DMS53 treated with DMSO at 0.1 percent for 48 hours (cell line): ENCODE measurements around the gene EDNRA.
A peak's percentile ranks its signal among the peaks of the same experiment; 100 is the strongest.

Experiments used
- DNase-seq: peaks from one replicate; lab custom pipeline; 2025; ENCODE audit not compliant: unreplicated experiment; lab: John Stamatoyannopoulos, UW

The EDNRA gene

DNA sequence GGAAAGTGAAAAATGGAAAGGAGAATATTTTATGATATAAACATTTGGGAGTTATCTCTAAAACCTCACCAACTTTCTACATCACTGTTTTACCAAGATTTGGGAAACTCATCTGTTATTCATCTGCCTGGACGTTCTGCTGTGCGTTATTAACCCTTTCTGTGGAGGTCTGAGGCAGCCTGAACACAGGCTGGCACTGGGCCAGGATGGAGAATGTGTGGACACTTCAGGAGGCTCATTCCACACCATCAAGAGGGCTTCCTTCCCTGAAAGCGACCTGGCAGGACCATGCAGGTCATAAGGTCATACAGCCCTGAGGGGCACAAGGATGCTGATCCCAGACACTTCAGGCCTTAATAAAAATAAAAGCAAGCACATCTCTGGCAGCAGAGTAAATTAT, 105.1 kb downstream of the EDNRA start:
- DNase-seq = no peak

DNA sequence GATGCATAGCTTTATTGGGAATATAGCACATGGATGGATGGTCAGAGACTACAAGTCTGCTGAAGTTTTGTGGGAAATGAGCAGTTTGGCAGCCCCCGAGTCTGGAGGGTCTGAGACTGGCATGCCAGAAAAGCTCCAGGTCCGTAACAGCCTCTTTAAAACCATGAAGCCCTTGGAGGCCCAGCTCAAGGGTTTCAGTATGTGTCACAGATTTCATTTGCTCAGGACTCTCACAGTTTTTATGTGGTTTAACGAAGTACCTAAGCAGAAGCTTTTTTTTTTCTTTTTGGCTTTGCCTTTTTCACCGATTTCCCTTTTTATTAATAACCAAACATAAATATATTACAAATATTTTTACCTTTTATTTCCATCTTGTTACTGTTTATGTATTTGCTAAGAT, 105.7 kb downstream of the EDNRA start:
- no peak for DNase-seq

DNA sequence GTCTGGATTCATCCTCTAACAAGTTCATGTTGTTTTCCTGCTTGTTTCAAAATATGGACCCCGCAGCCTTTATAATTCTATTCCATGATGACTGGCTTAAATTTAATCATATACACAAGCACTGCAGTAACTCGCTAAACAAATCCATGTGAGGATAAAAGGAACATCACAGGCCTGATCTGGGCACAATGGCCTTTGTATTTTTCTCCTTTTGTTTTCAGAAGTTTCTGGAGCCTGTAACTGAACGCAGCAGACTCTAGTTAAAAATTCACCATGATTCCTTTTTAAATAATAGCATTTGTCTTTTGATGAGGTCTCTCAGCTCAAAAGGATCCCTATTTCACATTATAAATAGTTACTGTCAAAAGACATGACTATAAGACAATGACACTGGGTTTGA, 106.1 kb downstream of the EDNRA start:
- no peak for DNase-seq

DNA sequence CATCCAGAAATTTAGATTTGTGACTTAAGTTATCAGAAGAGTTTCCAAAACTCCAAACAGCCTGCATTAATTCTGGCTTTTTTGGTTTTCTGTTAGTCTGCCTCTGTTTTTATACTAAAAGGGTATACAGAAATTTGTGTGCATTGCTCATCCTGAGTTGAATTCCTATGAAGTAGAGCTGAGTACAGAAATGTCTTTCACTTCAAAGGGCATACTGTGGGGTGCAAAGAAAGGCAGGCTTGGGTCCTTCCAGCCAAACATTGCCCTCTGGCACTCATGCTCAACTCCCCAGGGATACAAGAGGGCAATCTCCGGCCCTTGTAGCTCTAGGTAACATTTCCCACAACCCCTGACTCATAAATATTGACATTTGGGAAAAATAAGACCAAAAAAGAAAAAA, 108.7 kb downstream of the EDNRA start:
- DNase-seq = no peak

DNA sequence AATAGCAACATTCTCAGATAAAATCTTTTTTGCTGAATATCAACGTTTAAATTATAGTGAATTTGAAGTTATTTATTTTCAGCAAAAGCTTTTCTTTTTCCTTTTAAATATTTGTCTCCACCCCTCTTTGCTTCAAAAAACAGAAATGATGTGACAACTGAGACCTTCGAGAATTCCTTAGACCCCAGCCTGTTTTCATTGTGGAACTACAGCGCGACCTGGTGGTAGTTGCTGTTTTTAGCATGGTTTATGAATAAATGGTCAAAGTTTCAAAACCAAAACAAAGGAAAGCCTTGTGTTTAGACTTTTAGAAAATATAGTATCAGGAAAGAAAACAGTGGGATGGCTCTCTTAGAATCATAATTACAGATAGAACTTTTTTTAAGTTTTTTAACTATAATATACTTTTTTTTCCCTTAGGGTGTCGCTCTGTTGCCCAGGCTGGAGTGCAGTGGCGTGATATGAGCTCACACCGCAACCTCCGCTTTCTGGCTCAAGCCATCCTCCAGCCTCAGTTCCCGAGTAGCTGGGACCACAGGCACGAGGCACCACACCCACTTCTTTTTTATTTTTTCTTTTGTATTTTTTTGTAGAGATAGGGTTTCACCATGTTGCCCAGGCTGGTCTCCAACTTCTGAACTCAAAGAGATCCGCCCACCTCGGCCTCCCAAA, 109.5 kb downstream of the EDNRA start:
- DNase-seq = peak; percentile 19

DNA sequence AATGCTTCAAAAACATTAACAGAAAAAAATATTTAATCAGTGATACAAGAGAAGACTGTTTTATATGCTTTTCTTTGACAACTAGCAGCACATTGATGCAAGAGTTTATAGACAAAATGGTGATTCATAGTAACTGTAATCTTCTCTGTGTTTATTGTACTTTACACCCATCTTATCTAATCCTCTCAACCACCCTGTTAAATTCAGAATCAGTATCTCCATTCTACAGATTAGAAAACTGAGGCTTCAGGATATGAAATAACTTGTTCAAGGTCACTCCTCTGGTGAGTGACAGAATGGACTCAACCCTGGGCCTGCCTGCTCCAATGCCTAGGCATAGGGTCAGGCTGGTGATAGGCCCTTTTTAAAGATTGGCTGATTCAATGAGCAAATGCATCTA, 110.2 kb downstream of the EDNRA start:
- no peak for DNase-seq

DNA sequence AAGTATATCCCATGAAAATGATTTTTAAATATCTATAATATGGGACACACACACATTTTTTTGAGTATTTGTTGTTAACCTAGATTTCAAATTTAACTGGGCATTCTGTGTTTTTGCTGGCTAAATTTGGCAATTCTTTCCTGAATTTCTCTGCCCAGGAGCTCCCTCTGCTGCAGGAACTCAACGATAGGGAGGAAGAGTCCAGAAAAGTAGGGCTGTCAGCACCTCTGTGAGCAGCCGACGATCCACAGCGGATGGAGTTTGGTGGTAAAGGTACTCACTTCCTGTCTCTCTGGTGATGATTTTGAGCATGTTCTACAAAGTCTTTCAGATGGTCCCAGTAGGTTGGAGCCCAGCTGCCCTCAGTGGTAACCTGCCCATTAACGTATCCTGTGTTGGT, 113.2 kb downstream of the EDNRA start:
- DNase-seq = no peak
